Smooth muscle cell of trachea (primary cell): ENCODE results near the gene TRAF6. TPM values are rescaled to one million over a fixed set of nuclear protein-coding genes. Genes with fewer than 3 reads are reported as not detected.

Experiments
- total RNA-seq: library from RNA; depleted of rRNA; stranded (reverse); fragments of >200 nt; gene quantifications from 2 replicates; pipeline ENCODE4 v1.2.1, GENCODE V29; 2014

The TRAF6 gene, protein sequence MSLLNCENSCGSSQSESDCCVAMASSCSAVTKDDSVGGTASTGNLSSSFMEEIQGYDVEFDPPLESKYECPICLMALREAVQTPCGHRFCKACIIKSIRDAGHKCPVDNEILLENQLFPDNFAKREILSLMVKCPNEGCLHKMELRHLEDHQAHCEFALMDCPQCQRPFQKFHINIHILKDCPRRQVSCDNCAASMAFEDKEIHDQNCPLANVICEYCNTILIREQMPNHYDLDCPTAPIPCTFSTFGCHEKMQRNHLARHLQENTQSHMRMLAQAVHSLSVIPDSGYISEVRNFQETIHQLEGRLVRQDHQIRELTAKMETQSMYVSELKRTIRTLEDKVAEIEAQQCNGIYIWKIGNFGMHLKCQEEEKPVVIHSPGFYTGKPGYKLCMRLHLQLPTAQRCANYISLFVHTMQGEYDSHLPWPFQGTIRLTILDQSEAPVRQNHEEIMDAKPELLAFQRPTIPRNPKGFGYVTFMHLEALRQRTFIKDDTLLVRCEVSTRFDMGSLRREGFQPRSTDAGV
- 8.6 TPM in 2 replicates for total RNA-seq

DNA sequence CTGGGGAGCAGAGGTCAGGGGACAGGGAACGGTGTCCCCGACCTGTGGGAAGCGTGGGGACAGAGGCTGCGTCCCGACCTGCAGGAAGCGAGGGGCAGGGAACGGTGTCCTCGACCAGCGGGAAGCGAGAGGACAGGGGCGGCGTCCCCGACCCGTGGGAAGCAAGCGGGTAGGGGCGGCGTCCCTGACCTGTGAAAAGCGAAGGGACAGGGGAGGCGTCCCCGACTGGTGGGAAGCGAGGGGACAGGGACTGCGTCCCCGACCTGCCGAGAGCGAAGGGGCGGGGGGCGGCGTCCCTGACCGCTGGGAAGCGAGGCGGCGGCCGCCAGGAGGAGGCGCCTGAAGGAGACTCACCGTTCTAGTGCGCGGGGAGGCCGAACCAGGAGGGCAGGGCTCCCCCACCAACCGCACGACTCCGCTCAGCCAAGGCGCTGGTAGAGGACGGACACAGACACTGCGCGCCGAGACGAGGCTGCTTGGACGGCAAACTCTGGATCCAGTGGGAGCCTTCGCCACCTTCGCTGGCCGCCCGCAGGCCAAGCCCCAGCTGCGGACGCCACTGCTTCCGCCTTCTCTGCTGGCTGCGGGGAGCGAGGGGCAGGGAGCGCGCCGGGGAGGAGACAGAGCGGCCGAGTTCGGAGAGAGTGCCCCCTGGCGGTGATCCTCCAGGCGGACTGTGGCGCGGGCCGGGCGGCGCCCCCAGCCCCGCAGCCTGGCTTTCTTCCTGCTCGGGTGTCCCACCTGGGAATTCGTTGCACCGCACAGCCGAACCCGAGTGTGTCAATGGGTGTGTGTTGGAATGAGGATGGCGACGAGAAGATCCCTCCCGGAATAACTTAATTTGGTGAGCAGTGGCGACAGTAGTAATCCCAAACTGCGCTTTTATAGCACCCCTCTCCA, at the start of gene TRAF6:
Gene TRAF6 (minus strand): TSS at position 579 of the 900 bp plus-strand sequence. CDS start 8,757 bp downstream, outside the sequence.

Other genes starting within 250 kb of the TRAF6 start
- 46.4 and 61.0 TPM in 2 replicates for gene COMMD9, start 220.8 kb downstream of the TRAF6 start, total RNA-seq
- 0.29 and 0.83 TPM in 2 replicates for gene PRR5L, start 214.0 kb downstream of the TRAF6 start, total RNA-seq
- gene RAG1, start 57.7 kb upstream of the TRAF6 start, total RNA-seq = 0.66 and 0.73 TPM in 2 replicates
- 33.7 and 46.5 TPM in 2 replicates for gene IFTAP, start 84.2 kb upstream of the TRAF6 start, total RNA-seq
- not detected in 2 replicates for gene RAG2, start 88.0 kb upstream of the TRAF6 start, total RNA-seq